OCI-LY3 (cell line): ENCODE results near the gene GTPBP3.

Experiments used
- EZH2phosphoT487 ChIP-seq: fragments of 200-600 bp; shearing (Covaris generic); IDR thresholded peaks from 2 replicates; pipeline ENCODE4 v1.6.1; 2018; ENCODE audit warnings: antibody characterized with exemption, mixed run types, low read depth
- TF ChIP-seq, protein P1 (sequence below): fragments of 200-600, 300-600 bp; sonication (generic); IDR thresholded peaks from 2 replicates; pipeline ENCODE4 v1.5.1; 2014; ENCODE audit warnings: antibody characterized with exemption, low read length, low read depth

DNA sequence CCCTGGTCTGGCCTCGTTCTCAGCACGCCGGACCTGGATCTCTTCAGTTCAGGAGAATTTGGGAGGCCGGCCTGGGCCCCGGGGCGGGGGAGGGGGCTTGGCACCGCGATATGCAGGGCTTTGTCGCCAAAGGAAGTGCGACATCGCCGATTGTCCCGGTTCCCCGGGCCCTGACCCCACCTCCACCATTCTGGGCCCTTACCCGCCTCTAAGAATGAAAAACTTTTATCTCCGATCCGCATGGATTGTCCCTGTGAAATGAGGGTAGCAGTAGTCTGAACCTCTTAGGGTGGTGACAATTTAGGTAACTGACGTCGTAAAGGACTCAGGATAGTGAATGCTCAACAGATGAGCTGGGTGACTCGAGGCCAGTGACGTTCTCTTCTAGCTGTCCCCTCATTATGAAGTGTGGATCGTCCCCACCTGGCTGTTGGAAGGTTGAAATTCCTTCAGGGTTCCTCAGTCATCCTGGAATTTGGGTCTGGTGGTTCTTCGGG lies 27.3 kb upstream of the GTPBP3 start:
- TF ChIP-seq, protein P1, sequence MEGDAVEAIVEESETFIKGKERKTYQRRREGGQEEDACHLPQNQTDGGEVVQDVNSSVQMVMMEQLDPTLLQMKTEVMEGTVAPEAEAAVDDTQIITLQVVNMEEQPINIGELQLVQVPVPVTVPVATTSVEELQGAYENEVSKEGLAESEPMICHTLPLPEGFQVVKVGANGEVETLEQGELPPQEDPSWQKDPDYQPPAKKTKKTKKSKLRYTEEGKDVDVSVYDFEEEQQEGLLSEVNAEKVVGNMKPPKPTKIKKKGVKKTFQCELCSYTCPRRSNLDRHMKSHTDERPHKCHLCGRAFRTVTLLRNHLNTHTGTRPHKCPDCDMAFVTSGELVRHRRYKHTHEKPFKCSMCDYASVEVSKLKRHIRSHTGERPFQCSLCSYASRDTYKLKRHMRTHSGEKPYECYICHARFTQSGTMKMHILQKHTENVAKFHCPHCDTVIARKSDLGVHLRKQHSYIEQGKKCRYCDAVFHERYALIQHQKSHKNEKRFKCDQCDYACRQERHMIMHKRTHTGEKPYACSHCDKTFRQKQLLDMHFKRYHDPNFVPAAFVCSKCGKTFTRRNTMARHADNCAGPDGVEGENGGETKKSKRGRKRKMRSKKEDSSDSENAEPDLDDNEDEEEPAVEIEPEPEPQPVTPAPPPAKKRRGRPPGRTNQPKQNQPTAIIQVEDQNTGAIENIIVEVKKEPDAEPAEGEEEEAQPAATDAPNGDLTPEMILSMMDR = no peak
- no peak for TF ChIP-seq EZH2phosphoT487
